SIG-M5 (cell line): ENCODE data around the gene VHLL.

Experiments
- DNase-seq: peaks from one replicate; lab custom pipeline; 2025; lab: John Stamatoyannopoulos, UW

Gene VHLL

DNA sequence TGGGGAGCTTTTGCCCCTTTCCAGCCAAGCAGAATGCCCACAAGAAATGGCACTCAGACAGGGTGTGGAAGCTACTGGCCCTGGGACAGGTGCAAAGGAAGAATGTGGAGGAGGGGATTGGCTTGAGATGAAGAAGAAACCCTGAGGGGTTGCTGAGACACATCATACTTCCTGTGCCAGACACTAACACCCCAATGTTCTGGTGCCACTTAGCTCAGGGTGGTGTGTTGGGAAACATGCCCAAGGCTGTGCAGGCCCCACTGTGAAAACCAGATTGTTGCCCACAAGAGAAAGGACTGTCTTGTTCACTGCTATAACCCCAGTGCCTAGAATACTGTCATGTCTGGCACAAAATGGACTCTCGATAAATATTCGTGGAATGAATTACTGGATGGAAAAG, 41.4 kb downstream of the VHLL start:
- no peak for DNase-seq

DNA sequence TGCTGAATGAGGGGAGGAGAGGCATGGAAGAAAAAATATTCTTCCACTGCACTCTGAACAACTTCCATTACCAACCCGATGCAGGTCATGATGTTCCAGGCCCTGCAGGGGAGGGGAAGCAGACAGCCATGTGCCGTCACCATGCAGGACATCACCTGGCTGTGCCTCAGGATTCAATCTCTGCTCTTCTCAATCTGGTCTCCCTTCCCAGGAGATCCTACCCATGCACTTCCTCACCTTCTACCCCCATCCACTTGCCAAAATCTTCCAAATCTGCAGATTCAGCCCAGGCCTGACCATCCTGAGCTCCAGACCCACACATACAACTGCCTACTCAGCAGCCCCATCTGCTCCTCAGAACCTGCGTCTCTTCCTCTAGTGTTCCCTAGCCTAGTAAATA, 45.5 kb downstream of the VHLL start:
- DNase-seq = no peak

- no peak for DNase-seq
Measured at GRCh38 chr1:156251527-156251926, 47.6 kb downstream of the VHLL start.

DNA sequence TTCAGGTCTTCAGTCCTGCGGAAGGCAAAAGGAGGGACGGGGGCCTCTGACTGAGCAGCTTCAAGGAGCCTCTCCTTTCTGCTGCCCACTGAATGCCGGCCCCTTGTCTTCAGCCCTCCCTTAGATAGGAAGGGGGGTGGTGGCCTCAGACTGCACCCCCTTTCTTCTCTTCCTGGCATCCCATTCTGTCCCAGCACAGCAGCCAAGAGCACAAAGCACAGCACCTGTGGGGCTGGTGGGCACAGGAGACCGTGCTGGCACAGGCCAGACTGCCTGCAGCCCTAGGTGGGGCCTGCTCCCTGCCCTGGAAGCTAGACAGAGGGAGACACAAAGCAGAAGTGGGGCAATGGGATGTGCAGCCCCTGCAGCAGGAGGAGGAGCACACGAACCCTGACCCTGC, 49.5 kb downstream of the VHLL start:
- DNase-seq = no peak
